CD4-positive, alpha-beta T cell treated with Interleukin-4 for 4 hours (primary cell): ENCODE data around the gene VMAC.
"Not testable (repeated sequence)": the region's sequence is repeated elsewhere in the genome, so short reads cannot be mapped to it uniquely, and the experiment has no call there.

ENCODE experiments used
- DNase-seq: peaks from one replicate; pipeline ENCODE4 v3.0.0-alpha.2; 2020

Gene VMAC

GRCh38 chr19:5904352-5905113 lies at the start of gene VMAC:
Gene VMAC (plus strand): TSS chr19:5904872. CDS start chr19:5904891, 19 bp downstream.
- peak; percentile 100 for DNase-seq

DNA sequence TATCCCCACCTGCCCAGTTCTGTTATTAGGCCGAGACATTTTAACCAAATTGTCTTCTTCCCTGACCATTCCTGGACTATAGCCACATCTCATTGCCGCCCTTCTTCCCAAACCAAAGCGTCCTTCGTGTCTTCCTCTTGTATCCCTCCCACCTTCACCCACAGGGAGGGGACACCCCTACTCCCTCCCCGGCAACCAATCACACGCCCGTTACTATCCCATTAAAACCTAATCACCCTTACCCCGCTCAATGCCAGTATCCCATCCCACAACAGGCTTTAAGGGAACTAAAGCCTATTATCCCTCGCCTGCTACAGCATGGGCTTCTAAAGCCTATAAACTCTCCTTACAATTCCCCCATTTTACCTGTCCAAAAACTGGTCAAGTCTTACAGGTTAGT lies 49.5 kb upstream of the VMAC start:
- DNase-seq: not testable (repeated sequence)

DNA sequence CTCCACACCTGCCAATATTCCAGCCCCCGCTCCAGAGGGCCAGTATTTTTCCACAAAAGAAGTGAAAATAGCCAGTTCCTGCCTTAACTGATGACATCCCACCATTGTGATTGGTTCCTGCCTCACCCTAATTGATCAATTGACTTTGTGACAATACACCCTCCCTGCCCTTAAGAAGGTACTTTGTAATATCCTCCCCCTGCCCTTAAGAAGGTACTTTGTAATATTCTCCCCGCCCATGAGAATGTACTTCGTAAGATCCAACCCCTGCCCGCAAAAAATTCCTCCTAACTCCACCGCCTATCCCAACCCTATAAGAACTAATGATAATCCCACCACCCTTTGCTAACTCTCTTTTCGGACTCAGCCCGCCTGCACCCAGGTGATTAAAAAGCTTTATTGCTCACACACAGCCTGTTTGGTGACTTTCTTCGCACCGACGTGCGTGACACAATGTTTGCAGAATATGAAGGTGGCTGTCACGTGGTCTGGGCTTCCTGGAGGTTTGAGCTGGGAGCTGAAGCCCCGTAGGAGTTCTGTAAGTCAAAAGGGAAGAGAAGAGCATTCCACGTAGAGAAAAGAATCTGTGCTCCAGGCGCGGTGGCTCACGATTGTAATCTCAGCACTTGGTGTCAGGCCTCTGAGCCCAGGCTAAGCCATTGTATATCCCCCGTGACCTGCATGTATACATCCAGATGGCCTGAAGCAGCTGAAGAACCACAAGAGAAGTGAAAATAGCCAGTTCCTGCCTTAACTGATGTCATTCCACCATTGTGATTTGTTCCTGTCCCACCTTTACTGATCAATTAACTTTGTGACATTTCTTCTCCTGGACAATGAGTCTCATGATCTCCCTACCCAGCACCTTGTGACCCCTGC lies 47.2 kb upstream of the VMAC start:
- DNase-seq: no peak

DNA sequence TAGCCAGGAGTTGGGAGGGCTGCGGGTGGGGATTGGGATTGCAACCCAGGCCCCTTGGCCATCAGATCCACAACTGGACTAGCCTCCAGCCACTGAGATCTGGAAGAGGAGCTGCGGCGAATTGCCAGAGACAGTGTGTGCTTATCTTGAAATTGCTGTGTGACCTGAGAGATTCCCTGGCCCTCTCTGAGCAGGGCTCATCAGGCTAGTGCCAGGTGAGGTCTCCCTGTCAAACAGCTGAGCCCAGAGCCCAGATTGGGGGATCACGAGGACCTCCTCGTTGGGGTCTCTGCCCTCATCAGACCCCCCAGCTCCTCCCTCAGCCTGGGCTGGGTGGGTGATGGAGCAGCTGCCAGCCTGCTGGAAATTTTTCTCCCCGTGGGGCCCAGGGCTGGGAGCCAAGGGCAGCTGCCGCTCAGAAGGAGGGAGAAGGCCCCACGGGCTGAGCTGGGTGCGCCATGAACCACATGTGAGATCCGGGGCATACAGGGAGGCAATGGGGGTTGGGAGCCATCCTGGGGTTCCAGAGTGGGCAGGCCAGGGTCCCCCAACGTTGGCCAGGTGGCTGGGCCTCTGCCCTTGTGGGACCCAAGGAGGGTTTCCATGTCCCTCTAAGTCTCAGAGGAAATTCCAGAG lies 41.5 kb upstream of the VMAC start:
- no peak for DNase-seq

DNA sequence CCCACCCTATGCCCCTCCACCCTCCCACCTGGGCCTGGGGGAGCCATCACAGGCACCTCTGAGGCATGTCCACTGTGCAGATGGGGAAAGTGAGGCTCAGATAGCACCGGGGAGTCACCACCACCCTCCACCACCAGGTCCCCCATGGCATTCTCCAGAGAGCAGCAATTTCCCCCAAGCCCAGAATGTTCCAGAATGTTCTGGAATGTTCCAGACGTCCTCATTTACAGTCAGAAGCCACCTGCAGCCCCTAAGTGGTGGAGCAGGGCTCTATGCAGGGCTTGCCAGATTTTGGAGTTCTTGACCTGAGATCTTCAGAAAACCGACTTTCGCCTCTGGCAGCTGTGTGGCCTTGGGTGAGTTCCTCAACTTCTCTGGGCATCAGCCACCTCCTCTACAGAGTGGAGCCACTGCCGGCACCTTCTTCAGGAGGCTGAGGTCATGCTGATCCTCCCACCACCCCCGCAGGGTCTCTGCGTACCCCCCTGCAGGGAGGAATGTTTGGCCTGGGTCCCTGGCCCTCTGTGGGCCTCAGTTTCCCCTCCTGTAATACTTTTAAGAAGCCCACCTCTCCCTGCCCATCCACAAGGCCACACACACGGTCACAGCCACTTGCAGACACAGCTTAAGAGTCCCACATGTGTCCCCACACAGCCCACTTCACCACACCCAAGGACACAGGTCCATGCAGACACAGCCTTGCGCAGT lies 40.5 kb upstream of the VMAC start:
- DNase-seq: no peak

- no peak for DNase-seq
Measured at GRCh38 chr19:5864725-5865486, 39.8 kb upstream of the VMAC start.

DNA sequence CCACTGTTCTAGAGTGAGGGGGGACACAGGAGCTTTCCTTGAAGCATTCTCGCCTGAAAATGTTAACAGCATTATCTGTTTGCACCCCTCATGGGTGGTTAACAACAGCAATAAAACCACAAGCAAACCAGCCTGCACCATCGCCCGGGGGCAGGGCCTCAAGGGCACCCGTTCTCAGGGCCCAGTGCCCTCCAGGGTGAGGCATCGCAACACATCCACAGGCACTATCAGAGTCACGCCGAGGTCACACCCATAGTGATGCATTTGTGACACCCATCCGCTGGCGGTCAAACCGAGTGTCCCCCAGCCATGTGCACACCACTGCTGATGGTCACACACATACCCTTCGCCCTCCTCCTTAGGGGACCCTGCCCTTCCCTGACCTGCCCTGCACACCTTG lies 38.9 kb upstream of the VMAC start:
- no peak for DNase-seq

DNA sequence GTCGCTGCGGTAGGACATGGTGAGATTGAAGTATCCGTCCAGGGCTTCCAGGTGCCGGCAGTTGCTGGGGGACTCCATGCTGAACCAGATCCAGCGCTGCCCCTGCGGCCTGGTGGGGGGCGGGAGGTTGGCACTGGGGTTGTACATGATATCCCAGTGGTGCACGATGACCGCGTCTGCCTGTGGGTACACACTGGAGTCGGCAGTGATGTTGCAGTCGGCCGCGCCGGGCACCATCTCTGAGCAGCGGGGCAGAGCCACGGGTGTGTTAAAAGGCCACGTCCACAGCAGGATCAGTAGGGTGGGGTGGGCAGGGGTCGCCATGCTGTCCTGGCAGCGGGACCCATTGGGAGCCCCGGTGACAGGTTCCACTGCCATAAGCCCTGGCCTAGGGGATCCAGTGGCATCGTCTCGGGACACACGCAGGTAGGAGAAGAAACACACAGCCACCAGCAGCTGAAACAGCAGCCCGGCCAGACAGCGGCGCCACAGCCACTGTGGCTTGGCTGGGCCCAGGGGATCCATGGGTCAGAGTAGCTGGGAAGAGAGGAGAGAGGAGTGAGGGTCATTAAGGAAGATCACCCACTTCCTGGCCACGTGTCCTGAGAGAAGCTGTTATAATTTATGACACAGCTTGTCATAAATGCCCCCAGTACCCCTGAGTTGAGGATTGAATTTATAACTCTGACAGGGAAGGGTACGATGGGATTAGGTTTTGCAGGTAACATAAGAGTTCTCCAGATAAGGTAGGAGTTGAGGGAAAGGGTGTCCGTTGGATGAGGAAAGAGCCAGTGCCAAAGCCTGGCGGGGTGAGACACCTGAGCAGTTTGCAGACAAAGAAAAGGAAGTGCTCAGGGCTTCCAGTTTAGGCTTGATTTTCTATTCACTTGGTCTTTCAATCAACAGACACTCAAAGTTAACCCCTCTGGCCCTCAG lies 37.2 kb upstream of the VMAC start:
- no peak for DNase-seq

DNA sequence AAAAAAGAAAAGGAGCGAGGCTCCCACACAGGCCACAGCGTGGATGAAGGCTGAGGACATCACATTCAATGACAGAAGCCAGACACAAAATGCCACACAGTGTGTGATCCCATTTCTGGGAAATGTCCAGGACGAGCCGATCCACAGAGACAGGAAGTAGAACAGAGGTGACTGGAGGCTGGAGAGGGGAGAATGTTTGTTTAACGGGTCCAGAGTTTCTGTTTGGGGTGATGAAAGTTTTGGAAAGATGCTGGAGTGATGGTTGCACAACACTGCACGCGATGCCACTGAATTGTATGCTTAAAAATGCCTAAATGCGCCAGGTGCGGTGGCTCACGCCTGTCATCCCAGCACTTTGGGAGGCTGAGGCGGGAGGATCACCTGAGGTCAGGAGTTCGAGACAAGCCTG lies 33.7 kb upstream of the VMAC start:
- no peak for DNase-seq

- DNase-seq: no peak
Measured at GRCh38 chr19:5873617-5874199, 31.0 kb upstream of the VMAC start.

DNA sequence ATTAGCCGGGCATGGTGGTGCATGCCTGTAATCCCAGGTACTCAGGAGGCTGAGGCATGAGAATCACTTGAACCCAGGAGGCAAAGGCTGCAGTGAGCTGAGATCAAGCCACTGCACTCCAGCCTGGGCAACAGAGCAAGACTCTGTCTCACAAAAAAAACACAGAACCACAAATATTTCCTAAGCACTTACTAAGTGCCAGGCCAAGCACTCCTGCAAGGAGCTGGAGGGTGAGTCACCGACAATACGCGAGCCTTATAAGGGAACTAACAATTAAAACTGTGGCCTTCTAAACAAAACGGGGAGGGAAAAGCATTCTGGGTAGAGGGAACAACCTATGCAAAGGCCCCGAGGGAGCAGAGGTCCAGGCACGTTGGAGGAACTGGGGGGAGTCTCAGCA lies 30.2 kb upstream of the VMAC start:
- DNase-seq: not testable (repeated sequence)

DNA sequence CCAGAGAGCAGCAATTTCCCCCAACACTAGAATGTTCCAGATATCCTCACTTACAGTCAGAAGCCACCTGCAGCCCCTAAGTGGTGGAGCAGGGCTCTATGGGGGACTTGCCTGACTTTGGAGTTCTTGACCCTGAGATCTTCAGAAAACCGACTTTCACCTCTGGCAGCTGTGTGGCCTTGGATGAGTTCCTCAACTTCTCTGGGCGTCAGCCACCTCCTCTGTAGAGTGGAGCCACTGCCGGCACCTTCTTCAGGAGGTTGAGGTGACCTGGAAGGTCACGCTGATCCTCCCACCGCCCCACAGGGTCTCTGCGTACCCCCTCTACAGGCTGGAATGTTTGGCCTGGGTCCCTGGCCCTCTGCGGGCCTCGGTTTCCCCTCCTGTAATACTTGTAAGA lies 27.2 kb upstream of the VMAC start:
- DNase-seq: no peak

GRCh38 chr19:5877882-5878281 lies 26.8 kb upstream of the VMAC start:
- no peak for DNase-seq

DNA sequence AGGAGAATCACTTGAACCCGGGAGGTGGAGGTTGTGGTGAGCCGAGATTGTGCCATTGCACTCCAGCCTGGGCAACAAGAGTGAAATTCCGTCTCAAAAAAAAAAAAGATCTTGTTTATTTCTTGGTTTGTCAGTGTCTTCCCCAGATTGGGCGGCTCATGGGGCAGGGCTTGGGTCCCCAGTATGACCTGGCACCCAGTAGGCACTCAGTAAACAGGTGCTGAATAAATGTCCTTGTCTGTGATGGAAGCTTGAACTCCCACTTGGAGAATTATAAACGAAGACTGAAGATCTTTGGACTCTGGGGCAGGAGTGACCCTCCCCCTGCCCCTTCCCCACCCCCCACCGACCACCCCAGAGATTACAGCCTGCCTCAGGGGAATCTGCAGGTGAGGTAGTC lies 24.5 kb upstream of the VMAC start:
- no peak for DNase-seq

DNA sequence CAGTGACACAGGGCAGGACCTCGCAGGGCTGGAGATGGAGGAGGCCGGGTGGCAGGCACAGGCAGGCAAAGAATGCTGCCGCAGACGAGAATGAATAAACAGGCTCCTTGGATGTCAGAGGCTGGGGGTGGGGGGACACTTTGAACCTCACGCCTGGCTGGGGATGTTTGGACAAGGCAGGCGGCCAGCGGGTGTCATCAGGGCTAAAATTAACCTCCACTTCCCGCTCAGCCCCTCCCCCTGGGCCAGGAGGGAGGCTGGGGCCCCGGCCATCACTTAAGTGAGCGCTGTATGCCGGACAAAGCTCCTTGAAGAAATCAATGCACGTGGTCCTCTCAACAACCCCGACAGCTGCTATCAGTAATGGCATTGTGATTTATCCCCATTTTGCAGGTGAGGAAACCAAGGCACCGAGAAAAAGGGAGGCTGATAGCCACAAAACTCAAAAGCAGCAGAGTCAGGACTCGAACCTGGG lies 24.0 kb upstream of the VMAC start:
- DNase-seq: no peak

DNA sequence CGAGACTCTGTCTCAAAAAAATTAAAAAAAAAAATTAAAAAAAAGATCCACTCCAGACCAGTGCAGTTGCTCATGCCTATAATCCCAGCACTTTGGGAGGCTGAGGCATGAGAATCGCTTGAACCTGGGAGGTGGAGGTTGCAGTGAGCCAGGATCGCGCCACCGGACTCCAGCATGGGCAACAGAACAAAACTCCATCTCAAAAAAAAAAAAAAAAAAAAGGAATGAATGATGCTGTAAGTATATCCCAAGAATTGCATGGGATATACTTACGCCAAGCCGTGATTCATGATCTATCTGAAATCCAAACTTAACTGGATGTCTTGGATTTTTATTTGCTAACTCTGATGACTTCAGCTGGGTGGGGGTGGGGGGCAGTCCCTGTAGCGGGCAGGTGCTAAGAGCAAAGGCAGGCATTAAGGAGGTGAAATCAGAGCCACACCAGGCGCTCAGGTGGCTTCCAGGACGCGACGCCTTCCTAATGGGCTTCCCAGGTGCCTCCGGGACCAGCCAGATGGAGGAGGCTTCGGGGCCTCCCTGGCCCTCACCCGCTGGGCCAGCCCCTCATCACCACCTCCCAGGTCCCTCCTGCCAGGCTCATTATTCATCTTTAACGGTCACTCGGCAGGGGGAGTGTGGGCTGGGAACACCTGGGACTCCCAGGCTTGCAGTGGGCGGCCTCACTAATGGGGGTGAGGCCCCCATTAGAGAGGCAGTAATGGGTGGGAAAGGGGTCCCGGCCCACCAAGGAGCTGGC lies 23.0 kb upstream of the VMAC start:
- DNase-seq: no peak

DNA sequence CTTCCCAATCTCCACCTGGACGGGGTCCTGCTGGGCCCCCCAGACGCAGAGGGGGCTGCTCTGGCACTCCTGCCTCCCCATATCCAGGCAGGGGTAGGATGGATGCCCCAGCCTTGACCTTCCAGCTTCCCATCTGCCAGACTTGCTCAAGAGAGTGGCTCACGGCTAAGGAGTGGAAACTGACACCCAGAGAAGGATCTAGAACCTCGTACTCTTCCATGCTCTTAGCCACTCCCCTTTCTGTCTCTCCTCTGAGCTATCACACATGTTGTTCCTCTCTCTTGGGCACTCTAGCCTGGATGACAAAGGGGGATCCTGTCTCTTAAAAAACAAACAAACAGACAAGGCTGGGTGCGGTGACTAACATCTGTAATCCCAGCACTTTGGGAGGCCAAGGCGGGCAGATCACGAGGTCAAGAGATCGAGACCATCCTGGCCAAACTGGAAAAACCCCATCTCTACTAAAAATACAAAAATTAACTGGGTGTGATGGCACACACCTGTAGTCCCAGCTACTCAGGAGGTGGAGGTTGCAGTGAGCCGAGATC lies 22.2 kb upstream of the VMAC start:
- no peak for DNase-seq

DNA sequence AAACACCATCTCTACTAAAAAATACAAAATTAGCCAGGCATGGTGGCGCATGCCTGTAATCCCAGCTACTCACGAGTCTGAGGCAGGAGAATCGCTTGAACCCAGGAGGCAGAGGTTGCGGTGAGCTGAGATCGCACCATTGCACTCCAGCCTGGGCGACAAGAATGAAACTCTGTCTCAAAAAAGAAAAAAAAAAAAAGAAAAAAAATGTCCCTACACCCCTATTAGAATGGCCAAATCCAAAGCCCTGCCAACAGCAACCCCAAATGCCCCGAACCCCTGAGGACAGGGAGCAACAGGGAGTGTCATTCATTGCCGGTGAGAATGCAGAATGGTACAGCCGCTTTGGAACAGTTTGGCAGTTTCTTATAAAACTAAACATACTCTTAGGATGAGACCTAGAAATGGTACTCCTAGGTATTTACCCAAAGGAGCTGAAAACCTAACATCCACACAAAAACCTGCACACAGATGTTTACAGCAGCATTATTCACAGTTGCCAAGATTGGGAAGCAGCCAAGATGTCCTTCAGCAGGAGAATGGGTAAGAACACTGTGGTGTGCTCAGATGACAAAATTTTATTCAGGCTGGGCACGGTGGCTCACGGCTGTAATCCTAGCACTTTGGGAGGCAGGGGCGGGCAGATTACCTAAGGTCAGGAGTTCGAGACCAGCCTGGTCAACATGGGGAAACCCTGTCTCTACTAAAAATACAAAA lies 21.4 kb upstream of the VMAC start:
- DNase-seq: not testable (repeated sequence)
